HEK293 (cell line): ENCODE results near the gene RAB3GAP2.

Experiments
- CTCF ChIA-PET: fragments of 350-600 bp; formaldehyde crosslinking; extraction: SDS; loops from one replicate; lab custom pipeline; 2021; ENCODE audit warnings: antibody characterized with exemption; lab: Yijun Ruan, JAX
- POLR2A ChIA-PET: fragments of 300-600 bp; formaldehyde crosslinking; extraction: SDS; loops from one replicate; lab custom pipeline; 2020; ENCODE audit warnings: antibody characterized with exemption, inconsistent platforms; lab: Yijun Ruan, JAX
- H3K27ac ChIP-seq: fragments of 200-500 bp; sonication (Bioruptor generic); 2 replicates; pipeline ENCODE4 v1.5.1; 2014; ENCODE audit warnings: low read depth, low read length, control low read depth, inconsistent platforms; ENCODE audit errors: extremely low read depth
- H3K36me3 ChIP-seq, 2 experiments: fragments of 200-500 bp in 1 of 2; sonication (Bioruptor generic) in 1 of 2; 1 replicate in 1 of 2; 2 replicates in 1 of 2; pipeline ENCODE4 v1.5.1; 2014 to 2017; ENCODE audit warnings: inconsistent platforms in 2 of 2, low read length in 2 of 2; ENCODE audit not compliant: control insufficient read depth in 2 of 2, insufficient read depth in 1 of 2
- H3K4me1 ChIP-seq: fragments of 200-500 bp; sonication (Bioruptor generic); 2 replicates; pipeline ENCODE4 v1.5.1; 2014; ENCODE audit warnings: mild to moderate bottlenecking, low read length, inconsistent platforms; ENCODE audit not compliant: control insufficient read depth, insufficient read depth
- H3K4me3 ChIP-seq: 2 replicates; pipeline ENCODE4 v1.5.1; 2011; ENCODE audit warnings: low read depth, mild to moderate bottlenecking, control low read depth, low read length, moderate library complexity
- H3K9me3 ChIP-seq: fragments of 200-500 bp; sonication (Bioruptor generic); 2 replicates; pipeline ENCODE4 v1.5.1; 2014; ENCODE audit warnings: low read depth, low read length, inconsistent platforms; ENCODE audit not compliant: control insufficient read depth, insufficient read depth
- GLIS1 ChIP-seq: fragments of 450-650 bp; formaldehyde crosslinking; IDR thresholded peaks from 2 replicates; pipeline ENCODE4 v1.5.1; 2016; ENCODE audit warnings: missing biosample characterization, missing genetic modification characterization
- KLF10 ChIP-seq: fragments of 450-650 bp; IDR thresholded peaks from 2 replicates; pipeline ENCODE4 v1.5.1; 2018; ENCODE audit warnings: missing biosample characterization, mild to moderate bottlenecking, missing genetic modification characterization
- KLF16 ChIP-seq: fragments of 450-650 bp; formaldehyde crosslinking; IDR thresholded peaks from 2 replicates; pipeline ENCODE4 v1.5.1; 2017; ENCODE audit warnings: missing biosample characterization, missing genetic modification characterization
- MZF1 ChIP-seq: fragments of 450-650 bp; formaldehyde crosslinking; IDR thresholded peaks from 2 replicates; pipeline ENCODE4 v1.5.1; 2017; ENCODE audit warnings: missing biosample characterization, missing genetic modification characterization, borderline replicate concordance
- ZFP3 ChIP-seq: fragments of 450-650 bp; formaldehyde crosslinking; IDR thresholded peaks from 2 replicates; pipeline ENCODE4 v1.5.1; 2016; ENCODE audit warnings: low read depth, missing biosample characterization, missing genetic modification characterization
- ZNF169 ChIP-seq: fragments of 450-650 bp; formaldehyde crosslinking; IDR thresholded peaks from 2 replicates; pipeline ENCODE4 v1.5.1; 2016; ENCODE audit warnings: missing biosample characterization, missing genetic modification characterization
- ZNF302 ChIP-seq: fragments of 450-650 bp; formaldehyde crosslinking; IDR thresholded peaks from 2 replicates; pipeline ENCODE4 v1.5.1; 2016; ENCODE audit warnings: missing biosample characterization, missing genetic modification characterization, low read depth
- ZNF354C ChIP-seq: fragments of 450-650 bp; formaldehyde crosslinking; IDR thresholded peaks from 2 replicates; pipeline ENCODE4 v1.5.1; 2016; ENCODE audit warnings: missing biosample characterization, missing genetic modification characterization, low read depth, borderline replicate concordance
- ZNF416 ChIP-seq: fragments of 450-650 bp; formaldehyde crosslinking; IDR thresholded peaks from 2 replicates; pipeline ENCODE4 v1.5.1; 2016; ENCODE audit warnings: missing biosample characterization, missing genetic modification characterization
- ZNF501 ChIP-seq: fragments of 450-650 bp; formaldehyde crosslinking; IDR thresholded peaks from 2 replicates; pipeline ENCODE4 v1.5.1; 2016; ENCODE audit warnings: missing biosample characterization, missing genetic modification characterization
- TF ChIP-seq, protein P1 (sequence below): fragments of 450-650 bp; formaldehyde crosslinking; IDR thresholded peaks from 2 replicates; pipeline ENCODE4 v1.5.1; 2017; ENCODE audit warnings: missing biosample characterization, missing genetic modification characterization
- TF ChIP-seq, protein P2 (sequence below): fragments of 450-650 bp; formaldehyde crosslinking; IDR thresholded peaks from 2 replicates; pipeline ENCODE4 v1.5.1; 2016; ENCODE audit warnings: missing biosample characterization, missing genetic modification characterization
- TF ChIP-seq, protein P3 (sequence below): fragments of 450-650 bp; formaldehyde crosslinking; conservative IDR thresholded peaks from 2 replicates; pipeline ENCODE4 v1.5.1; 2016; ENCODE audit warnings: low read depth, missing biosample characterization, missing genetic modification characterization
- TF ChIP-seq, protein P4 (sequence below): fragments of 450-650 bp; formaldehyde crosslinking; IDR thresholded peaks from 2 replicates; pipeline ENCODE4 v1.5.1; 2016; ENCODE audit warnings: missing biosample characterization, missing genetic modification characterization

RAB3GAP2 gene

DNA sequence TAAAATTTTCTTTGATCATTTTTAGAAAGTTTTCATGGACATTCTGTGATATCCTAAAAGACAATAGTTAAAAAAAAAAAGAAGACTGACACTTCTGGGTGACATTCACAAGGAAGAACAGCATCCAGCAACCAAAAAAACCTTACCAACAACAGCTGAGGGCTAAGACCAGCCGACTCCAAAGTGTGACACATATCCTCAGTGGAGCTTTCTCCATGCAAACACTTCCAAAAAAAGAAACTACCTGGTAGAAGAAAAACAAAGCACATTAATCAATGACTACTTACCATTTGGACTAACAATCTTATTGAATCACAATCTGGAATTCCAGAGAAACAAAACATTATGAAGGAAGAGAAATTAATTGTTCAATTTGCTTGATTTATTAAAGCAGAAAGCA, 90.1 kb downstream of the RAB3GAP2 start (continued):
- TF ChIP-seq ZNF354C (tag by site-specific recombination), result no peak
- no peak for TF ChIP-seq KLF10
- TF ChIP-seq, protein P1, sequence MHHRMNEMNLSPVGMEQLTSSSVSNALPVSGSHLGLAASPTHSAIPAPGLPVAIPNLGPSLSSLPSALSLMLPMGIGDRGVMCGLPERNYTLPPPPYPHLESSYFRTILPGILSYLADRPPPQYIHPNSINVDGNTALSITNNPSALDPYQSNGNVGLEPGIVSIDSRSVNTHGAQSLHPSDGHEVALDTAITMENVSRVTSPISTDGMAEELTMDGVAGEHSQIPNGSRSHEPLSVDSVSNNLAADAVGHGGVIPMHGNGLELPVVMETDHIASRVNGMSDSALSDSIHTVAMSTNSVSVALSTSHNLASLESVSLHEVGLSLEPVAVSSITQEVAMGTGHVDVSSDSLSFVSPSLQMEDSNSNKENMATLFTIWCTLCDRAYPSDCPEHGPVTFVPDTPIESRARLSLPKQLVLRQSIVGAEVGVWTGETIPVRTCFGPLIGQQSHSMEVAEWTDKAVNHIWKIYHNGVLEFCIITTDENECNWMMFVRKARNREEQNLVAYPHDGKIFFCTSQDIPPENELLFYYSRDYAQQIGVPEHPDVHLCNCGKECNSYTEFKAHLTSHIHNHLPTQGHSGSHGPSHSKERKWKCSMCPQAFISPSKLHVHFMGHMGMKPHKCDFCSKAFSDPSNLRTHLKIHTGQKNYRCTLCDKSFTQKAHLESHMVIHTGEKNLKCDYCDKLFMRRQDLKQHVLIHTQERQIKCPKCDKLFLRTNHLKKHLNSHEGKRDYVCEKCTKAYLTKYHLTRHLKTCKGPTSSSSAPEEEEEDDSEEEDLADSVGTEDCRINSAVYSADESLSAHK (tag by site-specific recombination), result no peak

DNA sequence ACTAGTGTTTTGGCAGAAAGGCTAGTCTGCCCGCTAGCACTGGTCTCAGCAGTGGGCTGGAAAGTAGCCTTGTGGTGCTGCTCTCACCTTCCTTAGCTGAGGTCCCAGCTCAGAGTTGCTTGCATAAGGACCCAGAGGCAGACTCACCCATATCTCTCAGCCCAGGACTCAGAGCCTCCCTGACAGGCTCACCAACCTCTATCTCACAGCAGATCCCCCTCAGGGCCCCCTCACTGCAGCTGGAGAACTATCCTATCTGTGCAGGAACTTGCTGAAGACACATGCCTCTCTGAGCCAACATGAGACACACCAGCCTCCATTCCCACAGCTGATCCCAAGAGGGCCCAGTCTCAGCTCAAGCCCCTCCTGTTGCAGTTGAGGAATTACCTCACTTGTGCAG, 95.7 kb downstream of the RAB3GAP2 start:
- Histone ChIP-seq H3K4me3 (no peak overlapping the region), H3K9me3 (no peaks in the 10 kb centered on the region), H3K27ac (no peak overlapping the region), H3K4me1 (no peaks in the 10 kb centered on the region), H3K36me3 (peaks cover 0 to 44% of the 10 kb centered on the region in 2 experiments; a peak in 2 of 3 replicates)
- no peak for TF ChIP-seq KLF16 (tag by site-specific recombination)
- TF ChIP-seq, protein P2, sequence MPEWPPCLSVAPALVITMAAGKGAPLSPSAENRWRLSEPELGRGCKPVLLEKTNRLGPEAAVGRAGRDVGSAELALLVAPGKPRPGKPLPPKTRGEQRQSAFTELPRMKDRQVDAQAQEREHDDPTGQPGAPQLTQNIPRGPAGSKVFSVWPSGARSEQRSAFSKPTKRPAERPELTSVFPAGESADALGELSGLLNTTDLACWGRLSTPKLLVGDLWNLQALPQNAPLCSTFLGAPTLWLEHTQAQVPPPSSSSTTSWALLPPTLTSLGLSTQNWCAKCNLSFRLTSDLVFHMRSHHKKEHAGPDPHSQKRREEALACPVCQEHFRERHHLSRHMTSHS (tag by site-specific recombination), result no peak
- no peak for TF ChIP-seq ZFP3 (tag by site-specific recombination)
- TF ChIP-seq, protein P3, sequence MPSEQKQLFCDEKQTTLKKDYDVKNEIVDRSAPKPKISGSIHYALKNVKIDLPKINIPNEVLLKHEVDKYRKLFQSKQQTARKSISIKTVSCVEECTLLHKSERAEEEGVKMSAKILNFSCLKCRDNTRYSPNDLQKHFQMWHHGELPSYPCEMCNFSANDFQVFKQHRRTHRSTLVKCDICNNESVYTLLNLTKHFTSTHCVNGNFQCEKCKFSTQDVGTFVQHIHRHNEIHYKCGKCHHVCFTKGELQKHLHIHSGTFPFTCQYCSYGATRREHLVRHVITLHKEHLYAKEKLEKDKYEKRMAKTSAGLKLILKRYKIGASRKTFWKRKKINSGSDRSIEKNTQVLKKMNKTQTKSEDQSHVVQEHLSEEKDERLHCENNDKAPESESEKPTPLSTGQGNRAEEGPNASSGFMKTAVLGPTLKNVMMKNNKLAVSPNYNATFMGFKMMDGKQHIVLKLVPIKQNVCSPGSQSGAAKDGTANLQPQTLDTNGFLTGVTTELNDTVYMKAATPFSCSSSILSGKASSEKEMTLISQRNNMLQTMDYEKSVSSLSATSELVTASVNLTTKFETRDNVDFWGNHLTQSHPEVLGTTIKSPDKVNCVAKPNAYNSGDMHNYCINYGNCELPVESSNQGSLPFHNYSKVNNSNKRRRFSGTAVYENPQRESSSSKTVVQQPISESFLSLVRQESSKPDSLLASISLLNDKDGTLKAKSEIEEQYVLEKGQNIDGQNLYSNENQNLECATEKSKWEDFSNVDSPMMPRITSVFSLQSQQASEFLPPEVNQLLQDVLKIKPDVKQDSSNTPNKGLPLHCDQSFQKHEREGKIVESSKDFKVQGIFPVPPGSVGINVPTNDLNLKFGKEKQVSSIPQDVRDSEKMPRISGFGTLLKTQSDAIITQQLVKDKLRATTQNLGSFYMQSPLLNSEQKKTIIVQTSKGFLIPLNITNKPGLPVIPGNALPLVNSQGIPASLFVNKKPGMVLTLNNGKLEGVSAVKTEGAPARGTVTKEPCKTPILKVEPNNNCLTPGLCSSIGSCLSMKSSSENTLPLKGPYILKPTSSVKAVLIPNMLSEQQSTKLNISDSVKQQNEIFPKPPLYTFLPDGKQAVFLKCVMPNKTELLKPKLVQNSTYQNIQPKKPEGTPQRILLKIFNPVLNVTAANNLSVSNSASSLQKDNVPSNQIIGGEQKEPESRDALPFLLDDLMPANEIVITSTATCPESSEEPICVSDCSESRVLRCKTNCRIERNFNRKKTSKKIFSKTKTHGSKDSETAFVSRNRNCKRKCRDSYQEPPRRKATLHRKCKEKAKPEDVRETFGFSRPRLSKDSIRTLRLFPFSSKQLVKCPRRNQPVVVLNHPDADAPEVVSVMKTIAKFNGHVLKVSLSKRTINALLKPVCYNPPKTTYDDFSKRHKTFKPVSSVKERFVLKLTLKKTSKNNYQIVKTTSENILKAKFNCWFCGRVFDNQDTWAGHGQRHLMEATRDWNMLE, result no peak
- TF ChIP-seq ZNF169 (tag by site-specific recombination), result no peak
- no peak for TF ChIP-seq GLIS1 (tag by site-specific recombination)
- TF ChIP-seq ZNF302, result no peak
- TF ChIP-seq, protein P4, sequence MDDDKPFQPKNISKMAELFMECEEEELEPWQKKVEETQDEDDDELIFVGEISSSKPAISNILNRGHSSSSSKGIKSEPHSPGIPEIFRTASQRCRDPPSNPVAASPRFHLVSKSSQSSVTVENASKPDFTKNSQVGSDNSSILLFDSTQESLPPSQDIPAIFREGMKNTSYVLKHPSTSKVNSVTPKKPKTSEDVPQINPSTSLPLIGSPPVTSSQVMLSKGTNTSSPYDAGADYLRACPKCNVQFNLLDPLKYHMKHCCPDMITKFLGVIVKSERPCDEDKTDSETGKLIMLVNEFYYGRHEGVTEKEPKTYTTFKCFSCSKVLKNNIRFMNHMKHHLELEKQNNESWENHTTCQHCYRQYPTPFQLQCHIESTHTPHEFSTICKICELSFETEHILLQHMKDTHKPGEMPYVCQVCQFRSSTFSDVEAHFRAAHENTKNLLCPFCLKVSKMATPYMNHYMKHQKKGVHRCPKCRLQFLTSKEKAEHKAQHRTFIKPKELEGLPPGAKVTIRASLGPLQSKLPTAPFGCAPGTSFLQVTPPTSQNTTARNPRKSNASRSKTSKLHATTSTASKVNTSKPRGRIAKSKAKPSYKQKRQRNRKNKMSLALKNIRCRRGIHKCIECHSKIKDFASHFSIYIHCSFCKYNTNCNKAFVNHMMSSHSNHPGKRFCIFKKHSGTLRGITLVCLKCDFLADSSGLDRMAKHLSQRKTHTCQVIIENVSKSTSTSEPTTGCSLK (tag by site-specific recombination), result no peak
- no peak for TF ChIP-seq ZNF416 (tag by site-specific recombination)
- TF ChIP-seq ZNF501, result no peak
- no peak for TF ChIP-seq MZF1 (tag by site-specific recombination)
- CTCF ChIA-PET, result interaction anchor here (0.6 to 0.9 kb wide), 3 partner anchors 14 to 398 kb away, joined by 3 to 4 read pairs (median 4); no protein-coding TSS in a partner anchor
- POLR2A ChIA-PET, result no interaction called here
